ENCODE measurements around the gene KLRF1.
"Not testable (repeated sequence)": the region's sequence is repeated elsewhere in the genome, so short reads cannot be mapped to it uniquely, and the experiment has no call there.

Gene KLRF1

GRCh38 chr12:9876120-9876519 is 48.8 kb downstream of the KLRF1 start:
- not testable (repeated sequence) for H3K4me3 ChIP-seq (ENCODE audit: low read length); H3K4me1 ChIP-seq (ENCODE audit: control insufficient read depth, insufficient read depth, low read length); H3K27me3 ChIP-seq (ENCODE audit: control insufficient read depth, insufficient read depth, low read length); H3K36me3 ChIP-seq (ENCODE audit: insufficient read depth, low read length); H3K9ac ChIP-seq (ENCODE audit: low read depth, low read length); H3K4me2 ChIP-seq (ENCODE audit: low read length); H3K9me3 ChIP-seq (replicated peaks; ENCODE audit: low read length)

GRCh38 chr12:9880532-9881078 is 53.3 kb downstream of the KLRF1 start:
- Histone ChIP-seq H3K36me3 (ENCODE audit: insufficient read depth, low read length) (no peaks in the 10 kb centered on the region), H3K4me1 (ENCODE audit: control insufficient read depth, insufficient read depth, low read length) (no peaks in the 10 kb centered on the region), H3K4me2 (ENCODE audit: low read length) (no peak overlapping the region), H3K9me3 (replicated peaks; ENCODE audit: low read length) (no peaks in the 10 kb centered on the region), H3K27me3 (ENCODE audit: control insufficient read depth, insufficient read depth, low read length) (no peaks in the 10 kb centered on the region), H3K9ac (ENCODE audit: low read depth, low read length) (no peak overlapping the region), H3K4me3 (ENCODE audit: low read length) (no peak overlapping the region)

GRCh38 chr12:9881246-9881645 is 54.0 kb downstream of the KLRF1 start, which contains the start of gene KLRF2:
Gene KLRF2, plus strand, starts transcription at chr12:9881489. Its CDS starts 107 bp downstream, at chr12:9881596.
- no peaks in the 10 kb centered on the region for H3K27me3 ChIP-seq (ENCODE audit: control insufficient read depth, insufficient read depth, low read length)
- no peak within 1 kb of the TSS for H3K9ac ChIP-seq (ENCODE audit: low read depth, low read length)
- H3K4me3 ChIP-seq (ENCODE audit: low read length): no peak within 1 kb of the TSS
- no peaks in the 10 kb centered on the region for H3K36me3 ChIP-seq (ENCODE audit: insufficient read depth, low read length)
- no peaks in the 10 kb centered on the region for H3K4me1 ChIP-seq (ENCODE audit: control insufficient read depth, insufficient read depth, low read length)
- no peak within 1 kb of the TSS for H3K4me2 ChIP-seq (ENCODE audit: low read length)
- H3K9me3 ChIP-seq (replicated peaks; ENCODE audit: low read length): no peaks in the 10 kb centered on the region

GRCh38 chr12:9881988-9882387 is 54.7 kb downstream of the KLRF1 start:
- Histone ChIP-seq H3K36me3 (ENCODE audit: insufficient read depth, low read length) (no peaks in the 10 kb centered on the region), H3K27me3 (ENCODE audit: control insufficient read depth, insufficient read depth, low read length) (no peaks in the 10 kb centered on the region), H3K4me2 (ENCODE audit: low read length) (no peak overlapping the region), H3K9me3 (replicated peaks; ENCODE audit: low read length) (no peaks in the 10 kb centered on the region), H3K4me1 (ENCODE audit: control insufficient read depth, insufficient read depth, low read length) (no peaks in the 10 kb centered on the region), H3K9ac (ENCODE audit: low read depth, low read length) (no peak overlapping the region), H3K4me3 (ENCODE audit: low read length) (no peak overlapping the region)

- H3K4me1 ChIP-seq (ENCODE audit: control insufficient read depth, insufficient read depth, low read length): no peaks in the 10 kb centered on the region
- no peak overlapping the region for H3K4me3 ChIP-seq (ENCODE audit: low read length)
- H3K9ac ChIP-seq (ENCODE audit: low read depth, low read length): no peak overlapping the region
- H3K36me3 ChIP-seq (ENCODE audit: insufficient read depth, low read length): no peaks in the 10 kb centered on the region
- no peaks in the 10 kb centered on the region for H3K9me3 ChIP-seq (replicated peaks; ENCODE audit: low read length)
- H3K4me2 ChIP-seq (ENCODE audit: low read length): no peak overlapping the region
- H3K27me3 ChIP-seq (ENCODE audit: control insufficient read depth, insufficient read depth, low read length): no peaks in the 10 kb centered on the region
Observed at GRCh38 chr12:9883175-9883574, 55.9 kb downstream of the KLRF1 start.

- Histone ChIP-seq H3K4me1 (ENCODE audit: control insufficient read depth, insufficient read depth, low read length) (no peaks in the 10 kb centered on the region), H3K4me3 (ENCODE audit: low read length) (no peak overlapping the region), H3K9me3 (replicated peaks; ENCODE audit: low read length) (no peaks in the 10 kb centered on the region), H3K4me2 (ENCODE audit: low read length) (no peak overlapping the region), H3K27me3 (ENCODE audit: control insufficient read depth, insufficient read depth, low read length) (no peaks in the 10 kb centered on the region), H3K36me3 (ENCODE audit: insufficient read depth, low read length) (no peaks in the 10 kb centered on the region), H3K9ac (ENCODE audit: low read depth, low read length) (no peak overlapping the region)
Observed at GRCh38 chr12:9888665-9889273, 61.5 kb downstream of the KLRF1 start.

Measured in skeletal muscle satellite cell (primary cell).